ENCODE measurements around the gene PEX3.
"Not testable (repeated sequence)": the region's sequence is repeated elsewhere in the genome, so short reads cannot be mapped to it uniquely, and the experiment has no call there.

DNA sequence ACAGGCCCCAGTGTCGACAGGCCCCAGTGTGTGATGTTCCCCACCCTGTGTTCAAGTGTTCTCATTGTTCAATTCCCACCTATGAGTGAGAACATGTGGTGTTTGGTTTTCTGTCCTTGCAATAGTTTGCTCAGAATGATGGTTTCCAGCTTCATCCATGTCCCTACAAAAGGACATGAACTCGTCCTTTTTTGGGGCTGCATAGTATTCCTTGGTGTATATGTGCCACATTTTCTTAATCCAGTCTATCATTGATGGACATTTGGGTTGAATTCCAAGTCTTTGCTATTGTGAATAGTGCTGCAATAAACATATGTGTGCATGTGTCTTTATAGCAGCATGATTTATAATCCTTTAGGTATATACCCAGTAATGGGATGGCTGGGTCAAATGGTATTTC is 18.2 kb downstream of the PEX3 start:
- TF ChIP-seq ISL1 (CRISPR knock-in tag; IDR thresholded peaks at IDR 0.05); ZNF565 (CRISPR knock-in tag; conservative IDR thresholded peaks at IDR 0.05; ENCODE audit: low read depth); PPARA (CRISPR knock-in tag; IDR thresholded peaks at IDR 0.05; ENCODE audit: borderline replicate concordance); ZNF8 (CRISPR knock-in tag; IDR thresholded peaks at IDR 0.05): not testable (repeated sequence)
- TF ChIP-seq, protein P1, sequence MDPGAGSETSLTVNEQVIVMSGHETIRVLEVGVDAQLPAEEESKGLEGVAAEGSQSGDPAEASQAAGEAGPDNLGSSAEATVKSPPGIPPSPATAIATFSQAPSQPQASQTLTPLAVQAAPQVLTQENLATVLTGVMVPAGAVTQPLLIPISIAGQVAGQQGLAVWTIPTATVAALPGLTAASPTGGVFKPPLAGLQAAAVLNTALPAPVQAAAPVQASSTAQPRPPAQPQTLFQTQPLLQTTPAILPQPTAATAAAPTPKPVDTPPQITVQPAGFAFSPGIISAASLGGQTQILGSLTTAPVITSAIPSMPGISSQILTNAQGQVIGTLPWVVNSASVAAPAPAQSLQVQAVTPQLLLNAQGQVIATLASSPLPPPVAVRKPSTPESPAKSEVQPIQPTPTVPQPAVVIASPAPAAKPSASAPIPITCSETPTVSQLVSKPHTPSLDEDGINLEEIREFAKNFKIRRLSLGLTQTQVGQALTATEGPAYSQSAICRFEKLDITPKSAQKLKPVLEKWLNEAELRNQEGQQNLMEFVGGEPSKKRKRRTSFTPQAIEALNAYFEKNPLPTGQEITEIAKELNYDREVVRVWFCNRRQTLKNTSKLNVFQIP (CRISPR knock-in tag; IDR thresholded peaks at IDR 0.05; ENCODE audit: borderline replicate concordance, low read depth) = not testable (repeated sequence)
- TF ChIP-seq, protein P2, sequence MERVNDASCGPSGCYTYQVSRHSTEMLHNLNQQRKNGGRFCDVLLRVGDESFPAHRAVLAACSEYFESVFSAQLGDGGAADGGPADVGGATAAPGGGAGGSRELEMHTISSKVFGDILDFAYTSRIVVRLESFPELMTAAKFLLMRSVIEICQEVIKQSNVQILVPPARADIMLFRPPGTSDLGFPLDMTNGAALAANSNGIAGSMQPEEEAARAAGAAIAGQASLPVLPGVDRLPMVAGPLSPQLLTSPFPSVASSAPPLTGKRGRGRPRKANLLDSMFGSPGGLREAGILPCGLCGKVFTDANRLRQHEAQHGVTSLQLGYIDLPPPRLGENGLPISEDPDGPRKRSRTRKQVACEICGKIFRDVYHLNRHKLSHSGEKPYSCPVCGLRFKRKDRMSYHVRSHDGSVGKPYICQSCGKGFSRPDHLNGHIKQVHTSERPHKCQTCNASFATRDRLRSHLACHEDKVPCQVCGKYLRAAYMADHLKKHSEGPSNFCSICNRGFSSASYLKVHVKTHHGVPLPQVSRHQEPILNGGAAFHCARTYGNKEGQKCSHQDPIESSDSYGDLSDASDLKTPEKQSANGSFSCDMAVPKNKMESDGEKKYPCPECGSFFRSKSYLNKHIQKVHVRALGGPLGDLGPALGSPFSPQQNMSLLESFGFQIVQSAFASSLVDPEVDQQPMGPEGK (CRISPR knock-in tag; IDR thresholded peaks at IDR 0.05; ENCODE audit: borderline replicate concordance) = not testable (repeated sequence)

All from SK-N-SH treated with all-trans-retinoic acid at 6 μM for 48 hours (cell line).